HepG2 (cell line): ENCODE measurements around the gene GNG12. TPM values are rescaled to one million over a fixed set of nuclear protein-coding genes. Genes with fewer than 3 reads are reported as not detected.
A peak's percentile ranks its signal among the peaks of the same experiment; 100 is the strongest.

Source experiments
- ARID3A ChIP-seq: IDR thresholded peaks from 2 replicates; pipeline ENCODE4 v1.6.1; 2012; ENCODE audit warnings: low read depth, low read length, improper control_type of control experiment
- FOXO1 ChIP-seq: sonication (generic); formaldehyde crosslinking; IDR thresholded peaks from 2 replicates; pipeline ENCODE4 v1.4.0; 2020; ENCODE audit warnings: missing genetic modification reagents
- GATAD2A ChIP-seq: IDR thresholded peaks from 2 replicates; pipeline ENCODE4 v1.6.1; 2016
- GMEB2 ChIP-seq: IDR thresholded peaks from 2 replicates; pipeline ENCODE4 v1.6.1; 2016; ENCODE audit warnings: missing biosample characterization, missing genetic modification reagents, low read depth
- HDAC2 ChIP-seq: sonication (generic); formaldehyde crosslinking; IDR thresholded peaks from 2 replicates; pipeline ENCODE4 v1.4.0; 2020; ENCODE audit warnings: missing genetic modification reagents
- PAXIP1 ChIP-seq: sonication (generic); formaldehyde crosslinking; conservative IDR thresholded peaks from 2 replicates; pipeline ENCODE4 v1.4.0; 2020; ENCODE audit warnings: mild to moderate bottlenecking, missing genetic modification reagents, moderate library complexity
- SOX5 ChIP-seq: IDR thresholded peaks from 2 replicates; pipeline ENCODE4 v1.6.1; 2016; ENCODE audit warnings: borderline replicate concordance
- TBX2 ChIP-seq: sonication (generic); formaldehyde crosslinking; IDR thresholded peaks from 2 replicates; pipeline ENCODE4 v1.5.0; 2020; ENCODE audit warnings: missing genetic modification reagents, mild to moderate bottlenecking, borderline replicate concordance
- ZFP91 ChIP-seq: sonication (generic); formaldehyde crosslinking; IDR thresholded peaks from 2 replicates; pipeline ENCODE4 v1.9.0; 2022; ENCODE audit warnings: missing genetic modification reagents, mild to moderate bottlenecking, borderline replicate concordance
- ZNF232 ChIP-seq: sonication (generic); formaldehyde crosslinking; IDR thresholded peaks from 2 replicates; pipeline ENCODE4 v1.4.0; 2020; ENCODE audit warnings: missing genetic modification reagents, borderline replicate concordance
- ZNF441 ChIP-seq: sonication (generic); formaldehyde crosslinking; IDR thresholded peaks from 2 replicates; pipeline ENCODE4 v1.7.0; 2021; ENCODE audit warnings: missing genetic modification reagents, borderline replicate concordance
- ZNF503 ChIP-seq: sonication (generic); formaldehyde crosslinking; IDR thresholded peaks from 2 replicates; pipeline ENCODE4 v1.4.0; 2020; ENCODE audit warnings: missing genetic modification reagents
- ZNF556 ChIP-seq: sonication (generic); formaldehyde crosslinking; IDR thresholded peaks from 2 replicates; pipeline ENCODE4 v1.4.0; 2020; ENCODE audit warnings: mild to moderate bottlenecking, missing genetic modification reagents, borderline replicate concordance
- ZNF629 ChIP-seq: sonication (generic); formaldehyde crosslinking; conservative IDR thresholded peaks from 2 replicates; pipeline ENCODE4 v1.5.0; 2020; ENCODE audit warnings: missing genetic modification reagents
- polyA plus RNA-seq, 8 experiments: library from polyadenylated mRNA; depleted of rRNA in 3 of 8; stranded (reverse) in 7 of 8; unstranded in 1 of 8; fragments of >200 nt; fragmentation: Illumina TruSeq in 4 of 8; extraction: Trizol in 4 of 8; gene quantifications; 2 replicates each; pipeline versions ENCODE4 v1.2.1 to v1.2.3, GENCODE V29; 2011 to 2016; ENCODE audit warnings: low read depth in 4 of 8, missing spikeins in 1 of 8, mixed read lengths in 1 of 8; ENCODE audit not compliant: insufficient read depth in 1 of 8
- total RNA-seq, 5 experiments: library from RNA; depleted of rRNA; stranded (reverse); fragments of >200 nt; fragmentation: Illumina TruSeq; extraction: Trizol; gene quantifications; 2 replicates each; pipeline ENCODE4 v1.2.3, GENCODE V29; 2016; ENCODE audit warnings: low read depth in 1 of 5

The GNG12 gene
- total and polyA plus RNA-seq, 2 of the 13 experiments (the other 11 are each of a cell fraction or from before 2014, with no cell fraction given): 0.11 TPM

- 0 out of 2 replicates have a peak, but pooled peaks have one; percentile 6 for TF ChIP-seq ARID3A
- TF ChIP-seq ZFP91 (CRISPR knock-in tag): 0 out of 2 replicates have a peak, but pooled peaks have one; percentile 21
- TF ChIP-seq FOXO1 (CRISPR knock-in tag): peak; percentile 37
- peak; percentile 18; the same call in 1 of the 2 replicates for TF ChIP-seq ZNF556
- TF ChIP-seq HDAC2 (CRISPR knock-in tag): 0 out of 2 replicates have a peak, but pooled peaks have one; percentile 45
- TF ChIP-seq GATAD2A (CRISPR knock-in tag): 0 out of 2 replicates have a peak, but pooled peaks have one; percentile 31
- TF ChIP-seq ZNF232: no peak
- peak; percentile 73 for TF ChIP-seq PAXIP1
- TF ChIP-seq ZNF441: no peak
- 0 out of 2 replicates have a peak, but pooled peaks have one; percentile 13 for TF ChIP-seq SOX5 (CRISPR knock-in tag)
- TF ChIP-seq TBX2: peak; percentile 47
- peak; percentile 42; the same call in 1 of the 2 replicates for TF ChIP-seq ZNF503 (CRISPR knock-in tag)
- no peak for TF ChIP-seq GMEB2 (CRISPR knock-in tag)
- TF ChIP-seq ZNF629: 0 out of 2 replicates have a peak, but pooled peaks have one; percentile 13
Measured at GRCh38 chr1:67738401-67738800, 94.9 kb downstream of the GNG12 start (continued).
